Keratinocyte (primary cell): Measurements from ENCODE around the gene TCERG1L. TPM values are rescaled to one million over a fixed set of nuclear protein-coding genes. Genes with fewer than 3 reads are reported as not detected.

ENCODE experiments used
- DNase-seq: peaks from one replicate; pipeline ENCODE4 v3.0.0-alpha.2; 2011; ENCODE audit warnings: low read depth, missing footprints, low spot score
- FAIRE-seq: peaks from 2 replicates; lab custom pipeline; 2011; peaks lifted over from hg19 to GRCh38; lab: Jason Lieb, UNC
- H2AFZ ChIP-seq: 2 replicates; pipeline ENCODE4 v1.6.0; 2012; ENCODE audit warnings: low read length, control low read depth, inconsistent platforms; ENCODE audit not compliant: control insufficient read depth
- H3K27ac ChIP-seq: 2 replicates; pipeline ENCODE4 v1.5.1; 2011; ENCODE audit warnings: low read length; ENCODE audit not compliant: control insufficient read depth, insufficient read depth
- H3K27me3 ChIP-seq: 3 replicates; pipeline ENCODE4 v1.6.0; 2011; ENCODE audit warnings: low read length; ENCODE audit not compliant: control insufficient read depth, insufficient read depth; ENCODE audit errors: extremely low read depth
- H3K36me3 ChIP-seq, 2 experiments: 2 replicates in 1 of 2; 3 replicates in 1 of 2; pipeline ENCODE4 v1.5.1; 2011; ENCODE audit warnings: low read length in 2 of 2, mild to moderate bottlenecking in 1 of 2; ENCODE audit not compliant: control insufficient read depth in 2 of 2, insufficient read depth in 2 of 2; ENCODE audit errors: extremely low read depth in 1 of 2
- H3K4me1 ChIP-seq: 3 replicates; pipeline ENCODE4 v1.5.1; 2011; ENCODE audit warnings: low read length; ENCODE audit not compliant: control insufficient read depth, insufficient read depth; ENCODE audit errors: extremely low read depth
- H3K4me2 ChIP-seq: 3 replicates; pipeline ENCODE4 v1.6.0; 2011; ENCODE audit warnings: low read depth, low read length; ENCODE audit not compliant: control insufficient read depth, insufficient read depth; ENCODE audit errors: extremely low read depth
- H3K4me3 ChIP-seq, 3 experiments: fragments of 200-600 bp in 1 of 3; sonication (generic) in 1 of 3; 2 replicates in 2 of 3; 3 replicates in 1 of 3; pipeline ENCODE4 v1.5.1; 2011 to 2016; ENCODE audit warnings: low read length in 3 of 3, mild to moderate bottlenecking in 3 of 3, control low read depth in 2 of 3, inconsistent platforms in 1 of 3, low read depth in 1 of 3, mixed read lengths in 1 of 3, mixed run types in 1 of 3, moderate library complexity in 1 of 3; ENCODE audit not compliant: control insufficient read depth in 2 of 3, insufficient read depth in 2 of 3; ENCODE audit errors: extremely low read depth in 1 of 3
- H3K79me2 ChIP-seq: 2 replicates; pipeline ENCODE4 v1.6.0; 2012; ENCODE audit warnings: low read length; ENCODE audit not compliant: control insufficient read depth, insufficient read depth
- H3K9ac ChIP-seq: 3 replicates; pipeline ENCODE4 v1.6.0; 2011; ENCODE audit warnings: low read length; ENCODE audit not compliant: control insufficient read depth, insufficient read depth; ENCODE audit errors: extremely low read depth
- H3K9me1 ChIP-seq: 3 replicates; pipeline ENCODE4 v1.6.0; 2011; ENCODE audit warnings: low read length; ENCODE audit not compliant: control insufficient read depth, insufficient read depth; ENCODE audit errors: extremely low read depth
- H3K9me3 ChIP-seq: 2 replicates; pipeline ENCODE4 v1.5.1; 2012; ENCODE audit warnings: low read depth, low read length; ENCODE audit not compliant: control insufficient read depth
- H4K20me1 ChIP-seq: 3 replicates; pipeline ENCODE4 v1.6.0; 2011; ENCODE audit warnings: low read length; ENCODE audit not compliant: control insufficient read depth, insufficient read depth; ENCODE audit errors: extremely low read depth
- CTCF ChIP-seq, 3 experiments: IDR thresholded peaks in 1 of 3; conservative IDR thresholded peaks in 1 of 3; optimal IDR thresholded peaks in 1 of 3; 2 replicates in 2 of 3; 3 replicates in 1 of 3; pipeline versions ENCODE3 to v1.5.1; 2011; ENCODE audit warnings: low read length in 3 of 3, mild to moderate bottlenecking in 3 of 3, moderate library complexity in 2 of 3, control low read depth in 1 of 3, inconsistent platforms in 1 of 3; ENCODE audit not compliant: insufficient read depth in 2 of 3; ENCODE audit errors: extremely low read depth in 1 of 3
- EZH2 ChIP-seq: IDR thresholded peaks from one replicate; pipeline ENCODE4 v1.6.1; 2012; ENCODE audit warnings: inconsistent platforms, mild to moderate bottlenecking, low read length, moderate library complexity
- dilution Hi-C: fragments of 300-500 bp; cut with MboI; formaldehyde crosslinking; loops from one replicate; pipeline ENCODE4 v1.7.0; 2020; ENCODE audit warnings: low sequenced_read_pairs; ENCODE audit not compliant: extremely low pct_ligation_motif_present
- polyA plus RNA-seq, 5 experiments: library from polyadenylated mRNA; depleted of rRNA in 3 of 5; stranded (reverse) in 3 of 5; stranded (forward) in 1 of 5; unstranded in 1 of 5; fragments of >200 nt; gene quantifications; 1 replicate in 1 of 5; 2 replicates in 3 of 5; 3 replicates in 1 of 5; pipeline versions ENCODE4 v1.2.1 to v1.2.3, GENCODE V29; 2011 to 2012; ENCODE audit warnings: missing spikeins in 2 of 5, low read depth in 1 of 5, low replicate concordance in 1 of 5

Gene TCERG1L
- polyA plus RNA-seq, 1 donor (not counting 4 experiments of a cell fraction or from before 2014, with no cell fraction given) = not detected

- no peaks in the 10 kb centered on the region for H3K9me1 ChIP-seq
- no peaks in the 10 kb centered on the region for H3K4me1 ChIP-seq
- TF ChIP-seq CTCF (optimal IDR thresholded peaks at IDR 0.05 in 1 of 3, IDR thresholded peaks at IDR 0.05 in 1 of 3, conservative IDR thresholded peaks at IDR 0.05 in 1 of 3; ENCODE audit: extremely low read depth in 1 of 3, insufficient read depth in 2 of 3, low read length in 3 of 3) (no peak), EZH2 (no peak)
- no peaks in the 10 kb centered on the region for H3K36me3 ChIP-seq
- no peak overlapping the region for H3K9ac ChIP-seq
- H3K9me3 ChIP-seq = peaks cover 4% of the 10 kb centered on the region
- H3K79me2 ChIP-seq = no peaks in the 10 kb centered on the region
- no peak overlapping the region for H2AFZ ChIP-seq
- dilution Hi-C loops = no loop called here
- H3K27me3 ChIP-seq = no peaks in the 10 kb centered on the region
- FAIRE-seq (no peak), DNase-seq (no peak)
- H3K4me3 ChIP-seq = no peak overlapping the region
- no peak overlapping the region for H3K4me2 ChIP-seq
- no peak overlapping the region for H3K27ac ChIP-seq
- H4K20me1 ChIP-seq = no peaks in the 10 kb centered on the region
Observed at GRCh38 chr10:131187926-131188325, 123.6 kb downstream of the TCERG1L start.

GRCh38 chr10:131187274-131187673, 124.2 kb downstream of the TCERG1L start:
- Histone ChIP-seq H2AFZ (no peak overlapping the region), H3K4me2 (no peak overlapping the region), H4K20me1 (no peaks in the 10 kb centered on the region), H3K4me1 (no peaks in the 10 kb centered on the region), H3K9ac (no peak overlapping the region), H3K27me3 (no peaks in the 10 kb centered on the region), H3K9me3 (peaks cover 4% of the 10 kb centered on the region), H3K9me1 (no peaks in the 10 kb centered on the region), H3K79me2 (no peaks in the 10 kb centered on the region), H3K36me3 (no peaks in the 10 kb centered on the region), H3K4me3 (no peak overlapping the region), H3K27ac (no peak overlapping the region)
- DNase-seq (no peak), FAIRE-seq (no peak)
- TF ChIP-seq CTCF (optimal IDR thresholded peaks at IDR 0.05 in 1 of 3, IDR thresholded peaks at IDR 0.05 in 1 of 3, conservative IDR thresholded peaks at IDR 0.05 in 1 of 3; ENCODE audit: extremely low read depth in 1 of 3, insufficient read depth in 2 of 3, low read length in 3 of 3) (no peak), EZH2 (no peak)
- dilution Hi-C loops = no loop called here
